ENCODE measurements around the gene KCNJ4. TPM values are rescaled to one million over a fixed set of nuclear protein-coding genes. Genes with fewer than 3 reads are reported as not detected.

KCNJ4 gene
- total RNA-seq, 1 experiment from 2014 or later: 3.4 TPM

DNA sequence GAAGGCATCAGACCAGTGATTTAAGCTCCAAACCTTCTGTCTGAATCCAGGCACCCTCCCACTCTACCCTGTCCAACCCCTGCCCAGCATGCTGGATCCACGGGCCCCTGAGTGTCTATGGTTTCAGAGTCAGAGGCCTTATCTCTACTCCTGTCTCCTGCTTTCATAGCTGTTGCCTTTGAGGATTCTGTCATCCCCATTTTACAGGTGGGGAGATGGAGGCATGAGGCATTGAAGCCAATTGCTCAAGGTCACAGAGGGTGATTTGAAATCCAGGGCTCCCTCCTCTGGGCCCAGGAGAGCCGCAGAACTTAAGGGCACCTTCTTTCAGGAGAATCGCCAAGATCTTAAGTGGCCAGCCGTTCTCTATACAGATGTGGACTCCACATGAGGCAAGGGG lies 3.1 kb downstream of the KCNJ4 start:
- Histone ChIP-seq H3K4me3 (ENCODE audit: insufficient read depth, low read depth, low read length) (no peak overlapping the region), H3K36me3 (replicated peaks; ENCODE audit: control insufficient read depth, insufficient read depth, low read length) (no peaks in the 10 kb centered on the region), H3K27me3 (ENCODE audit: control insufficient read depth, insufficient read depth, low read length) (peaks cover 39% of the 10 kb centered on the region)
- no peak for DNase-seq

DNA sequence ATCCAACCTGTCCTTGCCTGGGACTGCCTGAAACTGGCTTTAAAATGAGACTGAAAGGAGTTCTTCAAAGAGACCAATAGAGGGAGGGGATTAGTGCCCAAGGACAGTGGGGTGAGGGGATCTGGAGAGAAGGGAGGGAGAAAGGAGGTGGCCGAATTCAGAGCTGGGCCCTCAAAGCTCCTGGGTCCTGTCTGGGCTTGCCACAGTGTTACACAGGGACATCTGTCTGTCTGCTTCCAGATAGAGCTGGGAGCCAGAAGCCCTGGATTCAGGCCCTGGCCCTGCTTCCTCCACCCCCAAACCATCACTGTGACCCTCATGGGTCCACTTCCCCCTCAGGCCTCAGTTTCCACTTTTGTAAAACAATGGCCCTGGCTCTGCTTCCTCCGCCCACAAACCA lies 3.6 kb downstream of the KCNJ4 start:
- H3K36me3 ChIP-seq (replicated peaks; ENCODE audit: control insufficient read depth, insufficient read depth, low read length): no peaks in the 10 kb centered on the region
- H3K27me3 ChIP-seq (ENCODE audit: control insufficient read depth, insufficient read depth, low read length): peaks cover 39% of the 10 kb centered on the region
- H3K4me3 ChIP-seq (ENCODE audit: insufficient read depth, low read depth, low read length): no peak overlapping the region
- DNase-seq: no peak

GRCh38 chr22:38450234-38450797 lies 4.7 kb downstream of the KCNJ4 start:
- Histone ChIP-seq H3K36me3 (replicated peaks; ENCODE audit: control insufficient read depth, insufficient read depth, low read length) (no peaks in the 10 kb centered on the region), H3K27me3 (ENCODE audit: control insufficient read depth, insufficient read depth, low read length) (peaks cover 33% of the 10 kb centered on the region), H3K4me3 (ENCODE audit: insufficient read depth, low read depth, low read length) (no peak overlapping the region)
- no peak for DNase-seq

GRCh38 chr22:38449776-38450175 lies 5.2 kb downstream of the KCNJ4 start:
- no peak overlapping the region for H3K4me3 ChIP-seq (ENCODE audit: insufficient read depth, low read depth, low read length)
- no peak for DNase-seq
- H3K36me3 ChIP-seq (replicated peaks; ENCODE audit: control insufficient read depth, insufficient read depth, low read length): no peaks in the 10 kb centered on the region
- peaks cover 29% of the 10 kb centered on the region for H3K27me3 ChIP-seq (ENCODE audit: control insufficient read depth, insufficient read depth, low read length)

- peaks cover 22% of the 10 kb centered on the region for H3K27me3 ChIP-seq (ENCODE audit: control insufficient read depth, insufficient read depth, low read length)
- no peaks in the 10 kb centered on the region for H3K36me3 ChIP-seq (replicated peaks; ENCODE audit: control insufficient read depth, insufficient read depth, low read length)
- DNase-seq: no peak
- H3K4me3 ChIP-seq (ENCODE audit: insufficient read depth, low read depth, low read length): no peak overlapping the region
Observed at GRCh38 chr22:38448945-38449745, 5.9 kb downstream of the KCNJ4 start.

- H3K27me3 ChIP-seq (ENCODE audit: control insufficient read depth, insufficient read depth, low read length): no peaks in the 10 kb centered on the region; the same call in 1 of the 2 replicates
- no peak for DNase-seq
- H3K4me3 ChIP-seq (ENCODE audit: insufficient read depth, low read depth, low read length): no peak overlapping the region
- H3K36me3 ChIP-seq (replicated peaks; ENCODE audit: control insufficient read depth, insufficient read depth, low read length): no peaks in the 10 kb centered on the region
Observed at GRCh38 chr22:38446018-38446601, 8.9 kb downstream of the KCNJ4 start.

GRCh38 chr22:38444783-38445182 lies 10.2 kb downstream of the KCNJ4 start:
- Histone ChIP-seq H3K4me3 (ENCODE audit: insufficient read depth, low read depth, low read length) (no peak overlapping the region), H3K27me3 (ENCODE audit: control insufficient read depth, insufficient read depth, low read length) (no peaks in the 10 kb centered on the region), H3K36me3 (replicated peaks; ENCODE audit: control insufficient read depth, insufficient read depth, low read length) (no peaks in the 10 kb centered on the region)
- DNase-seq: no peak

DNA sequence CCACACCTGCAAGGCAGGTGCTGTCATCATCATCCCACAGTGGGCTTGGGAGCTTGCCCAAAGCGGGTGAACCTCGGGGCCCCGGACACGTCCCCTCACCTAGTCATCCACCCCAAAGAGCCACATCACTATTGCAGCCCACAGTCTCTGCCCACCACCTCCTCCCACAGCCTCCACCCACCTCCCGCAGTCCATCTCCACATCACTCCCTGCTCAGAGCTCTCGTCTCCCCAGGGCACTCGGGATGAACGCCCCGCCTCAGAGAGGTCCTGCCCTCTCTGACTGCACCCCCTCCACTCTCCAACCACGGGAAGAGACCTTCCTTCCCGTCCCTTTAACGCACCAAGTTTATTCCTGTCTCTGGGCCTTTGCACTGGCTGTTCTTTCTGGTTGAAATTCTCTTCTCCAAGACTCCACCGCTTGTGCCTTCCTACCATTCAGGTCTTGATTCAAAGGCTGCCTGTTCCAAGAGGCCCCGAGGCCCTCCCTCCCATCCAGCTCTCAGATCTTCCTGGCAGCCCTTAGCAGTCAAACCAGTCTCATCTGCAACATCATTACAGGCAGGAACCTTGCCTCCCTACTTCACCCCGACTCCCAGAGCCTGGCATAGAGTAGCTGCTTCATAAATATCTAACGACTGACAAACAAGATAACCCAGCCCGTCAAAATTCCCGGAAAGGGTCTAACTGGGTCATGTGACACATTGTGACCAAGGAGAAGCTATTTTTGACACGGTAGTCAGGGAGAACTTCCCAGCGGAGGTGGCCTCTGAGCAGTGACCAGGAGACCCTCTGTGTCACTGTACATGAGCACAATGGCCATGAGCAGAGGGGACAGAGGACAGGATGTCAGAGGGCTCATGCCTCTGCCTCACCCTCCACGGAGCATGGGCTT lies 11.1 kb downstream of the KCNJ4 start:
- Histone ChIP-seq H3K4me3 (ENCODE audit: insufficient read depth, low read depth, low read length) (no peak overlapping the region), H3K27me3 (ENCODE audit: control insufficient read depth, insufficient read depth, low read length) (no peaks in the 10 kb centered on the region), H3K36me3 (replicated peaks; ENCODE audit: control insufficient read depth, insufficient read depth, low read length) (no peaks in the 10 kb centered on the region)
- DNase-seq: no peak

DNA sequence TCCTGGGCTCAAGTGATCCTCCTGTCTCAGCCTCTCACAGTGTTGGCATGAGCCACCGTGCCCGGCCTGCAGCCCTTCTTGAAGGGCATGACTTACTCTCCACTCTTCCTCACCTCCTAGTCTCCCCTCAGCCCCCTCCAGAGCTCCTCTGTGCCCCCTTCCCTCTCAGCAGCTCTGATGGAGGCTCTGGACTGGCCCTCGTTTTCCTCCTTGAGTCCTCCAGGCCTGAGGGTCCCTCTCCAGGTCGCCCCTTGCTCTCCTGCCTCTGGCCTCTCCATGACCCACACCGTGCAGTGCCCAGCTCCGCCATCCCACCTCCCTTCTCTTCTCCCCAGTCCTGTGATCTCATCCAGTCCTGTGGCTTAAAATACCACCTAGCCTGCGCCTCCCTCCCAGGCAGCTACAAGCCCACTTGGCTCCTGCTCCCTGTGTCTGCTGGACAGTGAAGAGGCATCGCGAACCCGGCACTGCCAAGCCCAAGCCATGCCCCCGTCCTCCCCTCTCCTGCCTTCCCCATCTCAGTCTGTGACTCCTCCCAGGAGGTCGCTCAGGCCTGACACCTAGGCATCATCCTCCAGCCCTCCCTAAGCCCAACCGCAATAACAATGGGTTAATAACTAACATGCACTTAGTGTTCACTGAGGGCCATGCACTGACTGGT lies 11.9 kb downstream of the KCNJ4 start:
- H3K27me3 ChIP-seq (ENCODE audit: control insufficient read depth, insufficient read depth, low read length): no peaks in the 10 kb centered on the region
- no peak for DNase-seq
- no peaks in the 10 kb centered on the region for H3K36me3 ChIP-seq (replicated peaks; ENCODE audit: control insufficient read depth, insufficient read depth, low read length)
- no peak overlapping the region for H3K4me3 ChIP-seq (ENCODE audit: insufficient read depth, low read depth, low read length)

- no peak for DNase-seq
- Histone ChIP-seq H3K4me3 (ENCODE audit: insufficient read depth, low read depth, low read length) (no peak overlapping the region), H3K36me3 (replicated peaks; ENCODE audit: control insufficient read depth, insufficient read depth, low read length) (no peaks in the 10 kb centered on the region), H3K27me3 (ENCODE audit: control insufficient read depth, insufficient read depth, low read length) (no peaks in the 10 kb centered on the region)
Observed at GRCh38 chr22:38441620-38442287, 13.2 kb downstream of the KCNJ4 start.

DNA sequence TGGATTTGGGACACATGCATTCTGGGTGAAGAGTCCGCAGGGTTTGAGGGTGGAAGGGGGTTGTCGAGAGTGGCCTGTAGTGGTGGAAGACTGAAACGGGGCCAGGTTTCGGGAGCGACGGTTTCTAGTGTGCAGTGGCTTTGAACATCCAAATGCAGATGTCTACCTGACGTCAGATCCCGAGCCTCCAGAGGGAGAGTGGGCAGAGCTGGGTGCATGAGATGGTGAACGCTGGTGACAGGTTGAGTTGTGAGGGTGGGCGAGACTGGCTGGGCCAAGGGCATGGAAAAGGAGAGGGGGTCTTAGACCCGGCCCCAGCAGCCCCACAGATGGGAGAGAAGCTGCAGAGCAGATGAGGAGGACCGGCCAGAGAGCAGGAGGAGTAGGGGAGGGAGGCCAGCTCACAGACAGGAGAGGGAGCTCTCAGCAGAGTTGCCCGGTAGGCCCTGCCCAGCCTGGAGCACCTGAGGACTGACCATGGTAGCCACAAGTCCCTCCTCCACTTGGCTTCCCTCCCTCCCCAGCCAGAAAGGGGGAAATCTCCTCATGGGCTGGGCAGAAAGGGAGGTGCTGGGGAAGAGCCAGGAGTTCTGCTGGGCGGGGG lies 14.2 kb downstream of the KCNJ4 start:
- DNase-seq: peak; percentile 73
- H3K36me3 ChIP-seq (replicated peaks; ENCODE audit: control insufficient read depth, insufficient read depth, low read length): no peaks in the 10 kb centered on the region
- H3K27me3 ChIP-seq (ENCODE audit: control insufficient read depth, insufficient read depth, low read length): no peaks in the 10 kb centered on the region
- no peak overlapping the region for H3K4me3 ChIP-seq (ENCODE audit: insufficient read depth, low read depth, low read length)

DNA sequence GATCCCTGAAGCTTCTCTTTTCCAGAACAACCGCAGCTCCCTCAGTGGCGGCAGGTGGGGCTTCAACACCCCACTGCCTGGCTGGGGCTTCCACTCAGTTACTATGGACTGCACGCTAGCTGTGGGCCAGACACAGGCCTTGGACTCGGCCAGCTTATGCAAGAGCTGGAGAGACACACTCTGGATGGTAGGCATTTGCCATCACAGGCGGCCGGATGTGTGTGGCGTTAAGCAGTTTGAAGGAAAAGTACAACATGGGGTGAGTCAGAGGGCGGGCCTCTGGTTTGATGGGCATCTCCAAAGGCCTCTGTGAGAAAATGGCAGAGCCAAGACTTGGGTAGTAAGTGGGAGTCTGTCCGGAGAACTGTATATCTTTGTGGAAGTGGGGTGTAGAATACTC lies 17.6 kb downstream of the KCNJ4 start:
- no peak for DNase-seq
- Histone ChIP-seq H3K36me3 (replicated peaks; ENCODE audit: control insufficient read depth, insufficient read depth, low read length) (no peaks in the 10 kb centered on the region), H3K27me3 (ENCODE audit: control insufficient read depth, insufficient read depth, low read length) (no peaks in the 10 kb centered on the region), H3K4me3 (ENCODE audit: insufficient read depth, low read depth, low read length) (no peak overlapping the region)

- no peak overlapping the region for H3K4me3 ChIP-seq (ENCODE audit: insufficient read depth, low read depth, low read length)
- DNase-seq: no peak
- H3K27me3 ChIP-seq (ENCODE audit: control insufficient read depth, insufficient read depth, low read length): no peaks in the 10 kb centered on the region
- H3K36me3 ChIP-seq (replicated peaks; ENCODE audit: control insufficient read depth, insufficient read depth, low read length): no peaks in the 10 kb centered on the region
Observed at GRCh38 chr22:38436629-38437395, 18.2 kb downstream of the KCNJ4 start.

Measured in H7 (cell line).